GM06990 (cell line): ENCODE measurements around the gene ALOX12.
"Not testable (repeated sequence)": the region's sequence is repeated elsewhere in the genome, so short reads cannot be mapped to it uniquely, and the experiment has no call there.

Source experiments
- DNase-seq: peaks from one replicate; pipeline ENCODE4 v3.0.0-alpha.2; 2011; ENCODE audit not compliant: insufficient read length; ENCODE audit errors: extremely low read depth
- H3K27me3 ChIP-seq: replicated peaks from 2 replicates; pipeline ENCODE4 v1.6.0; 2011; ENCODE audit warnings: low read length; ENCODE audit not compliant: control insufficient read depth, insufficient read depth
- H3K36me3 ChIP-seq: 2 replicates; pipeline ENCODE4 v1.5.1; 2011; ENCODE audit warnings: low read length; ENCODE audit not compliant: control insufficient read depth, insufficient read depth
- H3K4me3 ChIP-seq: replicated peaks from 2 replicates; pipeline ENCODE4 v1.5.1; 2011; ENCODE audit warnings: low read depth, mild to moderate bottlenecking, control low read depth, low read length
- CTCF ChIP-seq: IDR thresholded peaks from 2 replicates; pipeline ENCODE4 v1.5.1; 2011; ENCODE audit warnings: low read length, control low read depth, mild to moderate bottlenecking, inconsistent platforms; ENCODE audit not compliant: insufficient read depth, poor library complexity, severe bottlenecking

Gene ALOX12

GRCh38 chr17:6959700-6960099 is 36.1 kb upstream of the ALOX12 start:
- Histone ChIP-seq H3K27me3 (no peaks in the 10 kb centered on the region), H3K36me3 (no peaks in the 10 kb centered on the region), H3K4me3 (no peak overlapping the region)
- no peak for DNase-seq
- TF ChIP-seq CTCF, result no peak

DNA sequence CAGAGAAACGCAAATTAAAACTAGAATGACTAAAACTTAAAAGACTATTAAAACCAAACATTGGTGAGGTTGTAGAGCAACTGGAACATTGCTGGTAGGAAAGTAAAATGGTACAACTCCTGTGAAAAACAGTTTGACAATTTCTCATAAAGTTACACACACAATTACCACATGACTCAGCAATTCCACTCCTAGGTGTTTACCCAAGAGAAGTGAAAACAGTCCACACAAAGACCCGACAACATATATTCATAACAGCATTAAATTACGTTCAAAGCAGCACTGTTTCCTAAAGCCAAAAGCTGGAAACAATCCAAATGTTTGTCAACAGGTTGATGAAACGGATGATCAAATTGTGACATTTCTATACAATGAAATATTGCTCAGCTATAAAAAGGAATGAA is 26.5 kb upstream of the ALOX12 start:
- Histone ChIP-seq H3K36me3 (no peaks in the 10 kb centered on the region), H3K4me3 (no peak overlapping the region), H3K27me3 (no peaks in the 10 kb centered on the region)
- no peak for TF ChIP-seq CTCF
- no peak for DNase-seq

- no peak for DNase-seq
- Histone ChIP-seq H3K27me3 (no peaks in the 10 kb centered on the region), H3K4me3 (no peak overlapping the region), H3K36me3 (no peaks in the 10 kb centered on the region)
- TF ChIP-seq CTCF, result no peak
Observed at GRCh38 chr17:6970992-6971391, 24.9 kb upstream of the ALOX12 start.

DNA sequence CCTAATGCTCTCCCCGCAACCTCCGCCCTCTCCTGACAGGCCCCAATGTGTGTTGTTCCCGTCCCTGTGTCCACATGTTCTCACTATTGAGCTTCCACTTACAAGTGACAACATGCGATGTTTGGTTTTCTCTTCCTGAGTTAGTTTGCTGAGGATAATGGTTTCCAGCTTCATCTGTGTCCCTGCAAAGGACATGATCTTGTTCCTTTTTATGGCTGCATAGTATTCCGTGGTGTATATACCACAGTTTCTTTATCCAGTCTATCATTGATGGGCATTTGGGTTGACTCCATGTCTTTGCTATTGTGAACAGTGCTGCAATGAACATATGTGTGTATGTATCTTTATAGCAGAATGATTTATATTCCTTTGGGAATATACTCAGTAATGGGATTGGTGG is 16.4 kb upstream of the ALOX12 start:
- not testable (repeated sequence) for H3K4me3 ChIP-seq, H3K36me3 ChIP-seq, DNase-seq, H3K27me3 ChIP-seq

- no peak for TF ChIP-seq CTCF
- Histone ChIP-seq H3K36me3 (no peaks in the 10 kb centered on the region), H3K4me3 (no peak overlapping the region), H3K27me3 (no peaks in the 10 kb centered on the region)
- DNase-seq, result no peak
Observed at GRCh38 chr17:6981426-6981825, 14.4 kb upstream of the ALOX12 start.

DNA sequence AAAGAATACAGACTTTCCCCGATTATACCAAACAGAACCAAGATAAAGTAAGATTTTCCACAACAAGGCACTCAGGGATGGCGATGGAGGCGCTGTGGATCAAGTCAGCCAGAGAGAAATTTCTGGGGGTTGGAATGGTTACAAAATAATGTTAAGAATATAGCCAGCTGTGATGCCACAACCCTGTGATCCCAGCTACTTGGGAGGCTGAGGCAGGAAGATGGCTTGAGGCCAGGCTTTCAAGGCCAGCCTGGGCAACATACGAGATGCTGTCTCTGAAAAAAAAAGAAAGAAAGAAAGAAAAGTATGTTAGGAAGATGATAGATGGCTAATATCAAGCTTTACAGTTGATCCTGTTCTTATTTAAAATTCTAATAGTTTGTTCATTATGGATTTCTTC is 10.6 kb upstream of the ALOX12 start:
- Histone ChIP-seq H3K36me3 (no peaks in the 10 kb centered on the region), H3K4me3 (no peak overlapping the region), H3K27me3 (no peaks in the 10 kb centered on the region)
- TF ChIP-seq CTCF, result no peak
- DNase-seq, result no peak
